HEK293 (cell line): ENCODE measurements around the gene ISL2.
A peak's percentile ranks its signal among the peaks of the same experiment; 100 is the strongest.

ENCODE experiments used
- CTCF ChIP-seq: fragments of 450-650 bp; formaldehyde crosslinking; IDR thresholded peaks from 2 replicates; pipeline ENCODE4 v1.5.1; 2016; ENCODE audit warnings: missing biosample characterization, missing genetic modification characterization
- OSR2 ChIP-seq: fragments of 450-650 bp; formaldehyde crosslinking; IDR thresholded peaks from 2 replicates; pipeline ENCODE4 v1.5.1; 2016; ENCODE audit warnings: missing biosample characterization, missing genetic modification characterization
- TRIM28 ChIP-seq: IDR thresholded peaks from 2 replicates; pipeline ENCODE4 v1.6.1; 2011; ENCODE audit warnings: low read length, control low read depth, borderline replicate concordance
- ZBTB44 ChIP-seq: fragments of 450-650 bp; IDR thresholded peaks from 2 replicates; pipeline ENCODE4 v1.5.1; 2018; ENCODE audit warnings: missing biosample characterization, mild to moderate bottlenecking, missing genetic modification characterization
- ZEB2 ChIP-seq: fragments of 450-650 bp; formaldehyde crosslinking; IDR thresholded peaks from 2 replicates; pipeline ENCODE4 v1.5.1; 2016; ENCODE audit warnings: missing biosample characterization, missing genetic modification characterization
- ZNF140 ChIP-seq: fragments of 450-650 bp; formaldehyde crosslinking; IDR thresholded peaks from 2 replicates; pipeline ENCODE4 v1.5.1; 2016; ENCODE audit warnings: missing biosample characterization, missing genetic modification characterization
- ZNF16 ChIP-seq: fragments of 450-650 bp; formaldehyde crosslinking; IDR thresholded peaks from 2 replicates; pipeline ENCODE4 v1.5.1; 2016; ENCODE audit warnings: low read depth, missing biosample characterization, missing genetic modification characterization
- ZNF174 ChIP-seq: fragments of 450-650 bp; formaldehyde crosslinking; IDR thresholded peaks from 2 replicates; pipeline ENCODE4 v1.5.0; 2017; ENCODE audit warnings: missing biosample characterization, mild to moderate bottlenecking, missing genetic modification characterization
- ZNF2 ChIP-seq: fragments of 450-650 bp; formaldehyde crosslinking; IDR thresholded peaks from 2 replicates; pipeline ENCODE4 v1.5.1; 2016; ENCODE audit warnings: missing biosample characterization, missing genetic modification characterization
- ZNF211 ChIP-seq: fragments of 450-650 bp; formaldehyde crosslinking; IDR thresholded peaks from 2 replicates; pipeline ENCODE4 v1.5.1; 2016; ENCODE audit warnings: low read depth, missing biosample characterization, missing genetic modification characterization
- ZNF223 ChIP-seq: fragments of 450-650 bp; formaldehyde crosslinking; IDR thresholded peaks from 2 replicates; pipeline ENCODE4 v1.5.1; 2016; ENCODE audit warnings: missing biosample characterization, missing genetic modification characterization
- ZNF24 ChIP-seq: fragments of 450-650 bp; formaldehyde crosslinking; IDR thresholded peaks from 2 replicates; pipeline ENCODE4 v1.5.1; 2016; ENCODE audit warnings: missing biosample characterization, missing genetic modification characterization
- ZNF514 ChIP-seq: fragments of 450-650 bp; formaldehyde crosslinking; IDR thresholded peaks from 2 replicates; pipeline ENCODE4 v1.5.1; 2016; ENCODE audit warnings: missing biosample characterization, missing genetic modification characterization
- ZNF529 ChIP-seq: fragments of 450-650 bp; formaldehyde crosslinking; IDR thresholded peaks from 2 replicates; pipeline ENCODE4 v1.5.1; 2017; ENCODE audit warnings: missing genetic modification characterization, missing biosample characterization; ENCODE audit not compliant: insufficient replicate concordance
- ZNF558 ChIP-seq: fragments of 450-650 bp; formaldehyde crosslinking; IDR thresholded peaks from 2 replicates; pipeline ENCODE4 v1.5.1; 2016; ENCODE audit warnings: missing biosample characterization, missing genetic modification characterization
- ZNF560 ChIP-seq: fragments of 450-650 bp; formaldehyde crosslinking; IDR thresholded peaks from 2 replicates; pipeline ENCODE4 v1.5.1; 2017; ENCODE audit warnings: missing biosample characterization, missing genetic modification characterization, borderline replicate concordance
- ZNF561 ChIP-seq: fragments of 450-650 bp; IDR thresholded peaks from 2 replicates; pipeline ENCODE4 v1.5.1; 2018; ENCODE audit warnings: missing biosample characterization, missing genetic modification characterization, borderline replicate concordance
- ZNF585B ChIP-seq: fragments of 450-650 bp; formaldehyde crosslinking; IDR thresholded peaks from 2 replicates; pipeline ENCODE4 v1.5.1; 2016; ENCODE audit warnings: missing biosample characterization, missing genetic modification characterization
- ZNF596 ChIP-seq: fragments of 450-650 bp; IDR thresholded peaks from 2 replicates; pipeline ENCODE4 v1.5.0; 2018; ENCODE audit warnings: missing biosample characterization, mild to moderate bottlenecking, missing genetic modification characterization, moderate library complexity
- ZNF623 ChIP-seq: fragments of 450-650 bp; formaldehyde crosslinking; IDR thresholded peaks from 2 replicates; pipeline ENCODE4 v1.5.1; 2016; ENCODE audit warnings: missing biosample characterization, missing genetic modification characterization
- ZSCAN5A ChIP-seq: fragments of 450-650 bp; formaldehyde crosslinking; IDR thresholded peaks from 2 replicates; pipeline ENCODE4 v1.5.1; 2016; ENCODE audit warnings: missing biosample characterization, missing genetic modification characterization
- TF ChIP-seq, protein P1 (sequence below): fragments of 450-650 bp; formaldehyde crosslinking; IDR thresholded peaks from 2 replicates; pipeline ENCODE4 v1.5.1; 2016; ENCODE audit warnings: missing biosample characterization, missing genetic modification characterization
- TF ChIP-seq, protein P2 (sequence below): fragments of 450-650 bp; formaldehyde crosslinking; IDR thresholded peaks from 2 replicates; pipeline ENCODE4 v1.5.1; 2016; ENCODE audit warnings: missing biosample characterization, missing genetic modification characterization
- TF ChIP-seq, protein P3 (sequence below): fragments of 450-650 bp; IDR thresholded peaks from 2 replicates; pipeline ENCODE4 v1.5.1; 2018; ENCODE audit warnings: missing biosample characterization, missing genetic modification characterization
- TF ChIP-seq, protein P4 (sequence below): fragments of 450-650 bp; formaldehyde crosslinking; optimal IDR thresholded peaks from 2 replicates; pipeline ENCODE3; 2016; ENCODE audit warnings: missing biosample characterization, mild to moderate bottlenecking, missing genetic modification characterization

ISL2 gene

DNA sequence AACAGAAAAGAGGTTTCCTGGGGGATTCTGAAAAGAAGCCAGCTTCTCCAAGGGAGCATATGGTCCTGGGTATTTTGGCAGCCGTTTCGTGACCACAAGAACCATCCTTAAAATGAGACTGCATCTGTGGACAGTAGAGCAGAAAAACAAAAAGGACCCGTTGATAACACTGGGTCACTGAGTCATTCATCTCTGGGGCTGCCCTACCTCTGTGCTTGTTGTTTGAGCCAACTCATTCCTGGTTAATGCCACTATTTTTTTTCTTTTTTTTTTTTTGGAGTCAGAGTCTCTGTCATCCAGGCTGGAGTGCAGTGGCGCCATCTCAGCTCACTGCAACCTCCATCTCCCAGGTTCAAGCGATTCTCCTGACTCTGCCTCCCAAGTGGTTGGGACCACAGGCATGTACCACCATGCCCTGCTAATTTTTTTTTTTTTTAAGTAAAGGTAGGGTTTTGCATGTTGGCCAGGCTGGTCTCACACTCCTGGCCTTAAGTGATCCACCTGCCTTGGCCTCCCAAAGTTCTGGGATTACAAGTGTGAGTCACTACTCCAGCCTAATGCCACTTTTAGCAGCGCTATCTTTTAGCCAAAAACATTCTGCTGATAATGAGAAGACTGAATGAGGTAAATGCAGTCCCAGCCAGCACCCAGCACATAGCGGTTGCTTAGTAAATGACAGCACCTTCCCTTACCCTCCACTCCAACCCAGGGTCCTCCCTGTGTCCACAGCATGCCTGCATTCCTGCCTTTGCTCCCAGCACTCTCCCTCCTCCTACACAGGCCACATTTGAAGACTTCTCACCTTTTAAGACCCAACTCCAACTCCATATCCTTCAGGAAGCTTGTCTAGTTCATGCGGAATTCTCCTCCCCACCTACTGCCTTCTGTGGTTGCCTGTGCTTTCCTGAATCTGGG, 9.1 kb upstream of the ISL2 start (continued):
- TF ChIP-seq, protein P1, sequence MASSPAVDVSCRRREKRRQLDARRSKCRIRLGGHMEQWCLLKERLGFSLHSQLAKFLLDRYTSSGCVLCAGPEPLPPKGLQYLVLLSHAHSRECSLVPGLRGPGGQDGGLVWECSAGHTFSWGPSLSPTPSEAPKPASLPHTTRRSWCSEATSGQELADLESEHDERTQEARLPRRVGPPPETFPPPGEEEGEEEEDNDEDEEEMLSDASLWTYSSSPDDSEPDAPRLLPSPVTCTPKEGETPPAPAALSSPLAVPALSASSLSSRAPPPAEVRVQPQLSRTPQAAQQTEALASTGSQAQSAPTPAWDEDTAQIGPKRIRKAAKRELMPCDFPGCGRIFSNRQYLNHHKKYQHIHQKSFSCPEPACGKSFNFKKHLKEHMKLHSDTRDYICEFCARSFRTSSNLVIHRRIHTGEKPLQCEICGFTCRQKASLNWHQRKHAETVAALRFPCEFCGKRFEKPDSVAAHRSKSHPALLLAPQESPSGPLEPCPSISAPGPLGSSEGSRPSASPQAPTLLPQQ (tag by site-specific recombination) = peak; percentile 48; the same call in 1 of the 2 replicates
- TF ChIP-seq ZNF558 = no peak
- no peak for TF ChIP-seq ZSCAN5A
- TF ChIP-seq ZNF585B (tag by site-specific recombination) = no peak
- no peak for TF ChIP-seq ZNF596
- TF ChIP-seq ZNF2 (tag by site-specific recombination) = 0 out of 2 replicates have a peak, but pooled peaks have one; percentile 29
- TF ChIP-seq ZEB2 (tag by site-specific recombination) = 0 out of 2 replicates have a peak, but pooled peaks have one; percentile 30
- TF ChIP-seq ZNF174 (tag by site-specific recombination) = no peak
- no peak for TF ChIP-seq ZNF560 (tag by site-specific recombination)
- no peak for TF ChIP-seq ZNF223 (tag by site-specific recombination)
- TF ChIP-seq ZNF529 (tag by site-specific recombination) = no peak
- TF ChIP-seq, protein P2, sequence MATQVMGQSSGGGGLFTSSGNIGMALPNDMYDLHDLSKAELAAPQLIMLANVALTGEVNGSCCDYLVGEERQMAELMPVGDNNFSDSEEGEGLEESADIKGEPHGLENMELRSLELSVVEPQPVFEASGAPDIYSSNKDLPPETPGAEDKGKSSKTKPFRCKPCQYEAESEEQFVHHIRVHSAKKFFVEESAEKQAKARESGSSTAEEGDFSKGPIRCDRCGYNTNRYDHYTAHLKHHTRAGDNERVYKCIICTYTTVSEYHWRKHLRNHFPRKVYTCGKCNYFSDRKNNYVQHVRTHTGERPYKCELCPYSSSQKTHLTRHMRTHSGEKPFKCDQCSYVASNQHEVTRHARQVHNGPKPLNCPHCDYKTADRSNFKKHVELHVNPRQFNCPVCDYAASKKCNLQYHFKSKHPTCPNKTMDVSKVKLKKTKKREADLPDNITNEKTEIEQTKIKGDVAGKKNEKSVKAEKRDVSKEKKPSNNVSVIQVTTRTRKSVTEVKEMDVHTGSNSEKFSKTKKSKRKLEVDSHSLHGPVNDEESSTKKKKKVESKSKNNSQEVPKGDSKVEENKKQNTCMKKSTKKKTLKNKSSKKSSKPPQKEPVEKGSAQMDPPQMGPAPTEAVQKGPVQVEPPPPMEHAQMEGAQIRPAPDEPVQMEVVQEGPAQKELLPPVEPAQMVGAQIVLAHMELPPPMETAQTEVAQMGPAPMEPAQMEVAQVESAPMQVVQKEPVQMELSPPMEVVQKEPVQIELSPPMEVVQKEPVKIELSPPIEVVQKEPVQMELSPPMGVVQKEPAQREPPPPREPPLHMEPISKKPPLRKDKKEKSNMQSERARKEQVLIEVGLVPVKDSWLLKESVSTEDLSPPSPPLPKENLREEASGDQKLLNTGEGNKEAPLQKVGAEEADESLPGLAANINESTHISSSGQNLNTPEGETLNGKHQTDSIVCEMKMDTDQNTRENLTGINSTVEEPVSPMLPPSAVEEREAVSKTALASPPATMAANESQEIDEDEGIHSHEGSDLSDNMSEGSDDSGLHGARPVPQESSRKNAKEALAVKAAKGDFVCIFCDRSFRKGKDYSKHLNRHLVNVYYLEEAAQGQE (tag by site-specific recombination) = no peak
- no peak for TF ChIP-seq ZNF561 (tag by site-specific recombination)
- no peak for TF ChIP-seq TRIM28
- TF ChIP-seq ZNF140 = no peak
- no peak for TF ChIP-seq ZNF623 (tag by site-specific recombination)
- TF ChIP-seq, protein P3, sequence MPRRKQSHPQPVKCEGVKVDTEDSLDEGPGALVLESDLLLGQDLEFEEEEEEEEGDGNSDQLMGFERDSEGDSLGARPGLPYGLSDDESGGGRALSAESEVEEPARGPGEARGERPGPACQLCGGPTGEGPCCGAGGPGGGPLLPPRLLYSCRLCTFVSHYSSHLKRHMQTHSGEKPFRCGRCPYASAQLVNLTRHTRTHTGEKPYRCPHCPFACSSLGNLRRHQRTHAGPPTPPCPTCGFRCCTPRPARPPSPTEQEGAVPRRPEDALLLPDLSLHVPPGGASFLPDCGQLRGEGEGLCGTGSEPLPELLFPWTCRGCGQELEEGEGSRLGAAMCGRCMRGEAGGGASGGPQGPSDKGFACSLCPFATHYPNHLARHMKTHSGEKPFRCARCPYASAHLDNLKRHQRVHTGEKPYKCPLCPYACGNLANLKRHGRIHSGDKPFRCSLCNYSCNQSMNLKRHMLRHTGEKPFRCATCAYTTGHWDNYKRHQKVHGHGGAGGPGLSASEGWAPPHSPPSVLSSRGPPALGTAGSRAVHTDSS (tag by site-specific recombination) = no peak
- TF ChIP-seq, protein P4, sequence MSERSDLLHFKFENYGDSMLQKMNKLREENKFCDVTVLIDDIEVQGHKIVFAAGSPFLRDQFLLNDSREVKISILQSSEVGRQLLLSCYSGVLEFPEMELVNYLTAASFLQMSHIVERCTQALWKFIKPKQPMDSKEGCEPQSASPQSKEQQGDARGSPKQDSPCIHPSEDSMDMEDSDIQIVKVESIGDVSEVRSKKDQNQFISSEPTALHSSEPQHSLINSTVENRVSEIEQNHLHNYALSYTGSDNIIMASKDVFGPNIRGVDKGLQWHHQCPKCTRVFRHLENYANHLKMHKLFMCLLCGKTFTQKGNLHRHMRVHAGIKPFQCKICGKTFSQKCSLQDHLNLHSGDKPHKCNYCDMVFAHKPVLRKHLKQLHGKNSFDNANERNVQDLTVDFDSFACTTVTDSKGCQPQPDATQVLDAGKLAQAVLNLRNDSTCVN (tag by site-specific recombination) = no peak
- no peak for TF ChIP-seq ZNF514
- no peak; the same call in none of the 2 replicates for TF ChIP-seq OSR2 (tag by site-specific recombination)
- TF ChIP-seq ZNF16 (tag by site-specific recombination) = no peak
- no peak for TF ChIP-seq ZNF211
- TF ChIP-seq CTCF (tag by site-specific recombination) = no peak
- TF ChIP-seq ZBTB44 (tag by site-specific recombination) = no peak
- TF ChIP-seq ZNF24 (tag by site-specific recombination) = no peak
